SIG-M5 treated with dmso at 0.1 percent for 504 hours (cell line): Measurements from ENCODE around the gene PSMC3IP.
"Not testable (repeated sequence)": the region's sequence is repeated elsewhere in the genome, so short reads cannot be mapped to it uniquely, and the experiment has no call there.

ENCODE experiments used
- DNase-seq: peaks from one replicate; lab custom pipeline; 2025; ENCODE audit not compliant: unreplicated experiment; lab: John Stamatoyannopoulos, UW

Gene PSMC3IP

GRCh38 chr17:42577532-42578281, at the start of gene PSMC3IP:
Gene PSMC3IP, minus strand, starts transcription at chr17:42577729. Its CDS starts 43 bp downstream, at chr17:42577686.
- peak; percentile 98 for DNase-seq

- DNase-seq: no peak
Observed at GRCh38 chr17:42623732-42624596, 46.4 kb upstream of the PSMC3IP start.

GRCh38 chr17:42623271-42623670, 45.7 kb upstream of the PSMC3IP start:
- no peak for DNase-seq

DNA sequence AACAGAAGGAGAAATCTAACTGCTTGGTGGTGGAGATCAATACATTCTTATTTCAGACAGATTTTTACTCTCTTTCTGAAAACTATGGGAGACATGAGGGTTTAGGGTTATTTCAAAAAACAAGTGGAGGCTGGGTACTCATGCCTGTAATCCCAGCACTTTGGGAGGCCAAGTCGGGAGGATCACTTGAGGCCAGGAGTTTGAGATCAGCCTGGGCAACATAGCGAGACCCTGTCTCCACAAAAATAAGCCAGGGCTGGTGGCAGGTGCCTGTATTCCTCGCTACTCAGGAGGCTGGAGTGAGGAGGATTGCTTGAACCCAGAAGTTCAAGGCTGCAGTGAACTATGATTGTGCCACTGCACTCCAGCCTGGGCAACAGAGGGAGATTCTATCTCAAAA, 44.5 kb upstream of the PSMC3IP start:
- not testable (repeated sequence) for DNase-seq

- no peak for DNase-seq
Observed at GRCh38 chr17:42618442-42619150, 41.1 kb upstream of the PSMC3IP start.

- DNase-seq: no peak
Observed at GRCh38 chr17:42617956-42618431, 40.5 kb upstream of the PSMC3IP start.

DNA sequence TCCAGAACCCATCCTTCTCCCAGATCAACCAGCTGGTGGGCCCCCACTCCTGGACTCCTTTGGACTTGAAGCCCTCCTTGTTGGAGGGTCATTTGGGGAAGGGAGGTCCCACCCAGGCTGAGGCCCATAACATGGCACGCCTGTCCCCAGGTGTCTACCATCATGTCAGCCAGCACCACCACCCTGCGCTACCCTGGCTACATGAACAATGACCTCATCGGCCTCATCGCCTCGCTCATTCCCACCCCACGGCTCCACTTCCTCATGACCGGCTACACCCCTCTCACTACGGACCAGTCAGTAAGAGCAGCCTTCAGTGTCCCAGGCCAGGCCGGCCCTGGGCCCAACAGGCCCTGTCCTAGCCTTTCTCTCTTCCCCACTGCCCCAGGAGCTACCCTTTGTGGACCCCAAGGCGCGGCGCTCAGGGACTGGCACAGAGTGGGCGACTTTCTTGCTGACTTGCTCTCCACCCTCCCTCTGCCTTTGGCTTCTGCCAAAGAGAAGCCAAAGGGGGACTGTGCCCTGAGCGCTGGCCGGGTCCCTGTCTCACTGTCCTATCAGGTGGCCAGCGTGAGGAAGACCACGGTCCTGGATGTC, 36.3 kb upstream of the PSMC3IP start:
- DNase-seq: no peak

DNA sequence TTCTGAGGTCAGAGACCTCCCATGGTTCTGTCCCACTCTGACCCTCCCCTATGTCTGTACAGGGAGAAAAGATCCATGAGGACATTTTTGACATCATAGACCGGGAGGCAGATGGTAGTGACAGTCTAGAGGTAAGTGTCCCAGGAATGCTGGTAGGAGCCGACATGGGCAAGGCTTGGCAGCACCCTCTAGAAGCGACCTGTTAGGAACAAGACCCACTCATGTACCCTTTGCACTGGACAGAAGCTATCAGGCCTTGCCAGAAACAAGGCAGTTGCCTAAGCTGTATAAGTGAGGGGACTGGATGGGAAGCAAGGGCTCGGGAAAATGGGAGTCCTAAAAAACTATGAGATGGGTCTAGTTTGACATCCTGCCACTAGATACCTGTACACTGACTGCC, 34.5 kb upstream of the PSMC3IP start:
- no peak for DNase-seq

GRCh38 chr17:42609814-42610801, 32.6 kb upstream of the PSMC3IP start:
- not testable (repeated sequence) for DNase-seq

GRCh38 chr17:42609182-42609813, 31.8 kb upstream of the PSMC3IP start, which contains the start of the genes RETREG3 and TUBG1:
Gene RETREG3, minus strand, starts transcription at chr17:42609374. Its CDS starts 50 bp downstream, at chr17:42609324.
Gene TUBG1, plus strand, starts transcription at chr17:42609683. Its CDS starts 55 bp downstream, at chr17:42609738.
- peak; percentile 99 for DNase-seq

DNA sequence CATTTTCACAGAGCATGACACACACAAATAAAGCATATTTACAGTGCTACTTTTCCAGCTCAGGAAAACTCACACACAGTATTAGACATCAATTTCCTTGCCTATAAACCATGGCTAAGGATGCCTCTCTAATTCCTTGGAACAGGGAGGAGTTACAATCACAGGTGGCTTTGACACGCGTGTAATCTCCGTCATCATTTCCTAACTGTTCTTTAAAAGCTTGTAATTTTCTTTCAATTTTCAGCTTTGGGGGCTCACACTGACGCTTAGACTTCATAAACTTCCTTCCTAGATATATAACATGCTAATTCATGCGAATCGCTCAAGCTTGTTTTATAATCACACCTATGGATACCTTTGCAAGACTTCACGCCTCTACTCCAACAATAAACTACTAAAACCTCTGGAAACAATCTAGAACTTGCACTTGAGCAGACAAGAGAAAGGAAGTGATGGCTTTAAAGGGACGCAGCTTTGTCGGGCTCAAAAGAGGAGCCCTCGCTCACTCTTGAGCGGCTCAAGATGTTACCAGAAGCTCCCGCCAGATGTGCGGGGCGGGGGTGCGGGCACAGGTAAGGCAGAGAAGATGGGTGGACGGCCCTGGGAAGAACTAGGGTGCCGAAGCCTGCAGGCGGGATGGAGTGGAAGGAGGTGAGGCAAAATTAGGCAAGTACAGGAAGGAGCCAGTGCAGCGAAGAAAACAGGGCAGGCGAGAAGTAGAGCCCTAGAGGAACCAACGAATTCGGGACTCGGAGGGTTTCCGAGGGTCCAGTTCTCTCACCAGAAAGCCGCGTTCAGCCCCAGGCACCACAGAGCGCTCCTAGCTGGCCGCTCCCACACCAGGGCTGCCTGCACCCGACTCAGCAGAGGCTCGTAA, 31.0 kb upstream of the PSMC3IP start:
- no peak for DNase-seq

- DNase-seq: no peak
Observed at GRCh38 chr17:42607769-42608168, 30.2 kb upstream of the PSMC3IP start.

DNA sequence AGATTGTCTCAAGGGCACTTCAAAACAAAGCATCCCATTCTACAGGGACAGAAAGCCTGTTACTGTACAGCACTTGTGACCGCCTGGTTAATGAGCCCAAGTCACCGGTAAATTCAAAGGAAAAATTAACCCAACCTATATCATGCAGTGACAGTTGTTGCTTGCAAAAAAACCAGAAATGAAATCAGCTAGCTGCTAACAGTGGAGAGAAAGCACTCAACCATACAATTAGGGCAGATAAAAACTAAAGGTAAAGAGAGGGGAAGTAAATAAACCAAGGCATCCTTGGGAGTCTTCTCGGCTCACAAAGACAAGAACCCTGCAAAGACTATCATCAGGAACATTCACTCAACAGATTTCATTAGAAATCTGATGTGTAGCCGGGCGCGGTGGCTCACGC, 25.8 kb upstream of the PSMC3IP start:
- DNase-seq: no peak

DNA sequence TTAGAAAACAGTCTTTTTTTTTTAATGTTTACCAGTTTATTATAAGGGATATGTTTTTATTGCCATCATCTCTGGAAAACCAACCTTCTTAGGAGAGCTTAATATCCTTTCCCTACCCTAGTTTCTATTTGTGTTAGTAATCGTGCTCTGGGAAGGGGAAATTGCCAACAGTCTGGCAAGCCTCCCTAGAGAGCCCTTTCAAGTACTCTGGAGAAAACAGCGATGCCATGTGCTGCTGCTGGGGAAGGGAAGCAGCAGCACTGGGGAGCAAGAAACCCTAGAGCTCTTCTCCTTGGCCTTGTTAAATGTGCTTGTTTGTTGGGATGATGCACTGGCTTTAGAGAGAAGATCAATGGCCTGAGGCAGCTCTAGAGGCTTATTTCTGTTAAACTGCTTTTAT, 21.4 kb upstream of the PSMC3IP start:
- DNase-seq: no peak

- no peak for DNase-seq
Observed at GRCh38 chr17:42596386-42596785, 18.9 kb upstream of the PSMC3IP start.

DNA sequence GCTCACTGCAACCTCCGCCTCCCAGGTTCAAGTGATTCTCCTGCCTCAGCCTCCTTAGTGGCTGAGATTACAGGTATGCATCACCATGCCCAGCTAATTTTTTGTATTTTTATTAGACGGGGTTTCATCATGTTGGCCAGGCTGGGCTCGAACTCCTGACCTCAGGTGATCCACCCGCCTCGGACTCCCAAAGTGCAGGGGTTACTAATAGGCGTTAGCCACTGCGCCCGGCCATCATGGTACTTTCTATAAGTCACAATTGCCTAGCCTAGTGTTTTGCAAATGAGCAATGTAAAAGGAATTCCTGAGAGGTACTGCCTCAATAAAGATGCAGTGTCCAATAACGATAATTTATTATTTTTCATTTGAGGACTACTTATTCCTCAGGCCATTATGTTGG, 13.9 kb upstream of the PSMC3IP start:
- DNase-seq: no peak

- DNase-seq: no peak
Observed at GRCh38 chr17:42590886-42591285, 13.4 kb upstream of the PSMC3IP start.
